UCSD-AML1 (cell line): ENCODE data around the gene SMAGP.

ENCODE experiments used
- DNase-seq: peaks from one replicate; lab custom pipeline; 2025; ENCODE audit not compliant: unreplicated experiment; lab: John Stamatoyannopoulos, UW

Gene SMAGP

GRCh38 chr12:51198568-51199365, 71.4 kb downstream of the SMAGP start:
- no peak for DNase-seq

- DNase-seq, result no peak
These were observed 72.3 kb downstream of the SMAGP start for GRCh38 chr12:51197736-51198567.

- no peak for DNase-seq
These were observed 73.7 kb downstream of the SMAGP start for GRCh38 chr12:51196547-51196946.

DNA sequence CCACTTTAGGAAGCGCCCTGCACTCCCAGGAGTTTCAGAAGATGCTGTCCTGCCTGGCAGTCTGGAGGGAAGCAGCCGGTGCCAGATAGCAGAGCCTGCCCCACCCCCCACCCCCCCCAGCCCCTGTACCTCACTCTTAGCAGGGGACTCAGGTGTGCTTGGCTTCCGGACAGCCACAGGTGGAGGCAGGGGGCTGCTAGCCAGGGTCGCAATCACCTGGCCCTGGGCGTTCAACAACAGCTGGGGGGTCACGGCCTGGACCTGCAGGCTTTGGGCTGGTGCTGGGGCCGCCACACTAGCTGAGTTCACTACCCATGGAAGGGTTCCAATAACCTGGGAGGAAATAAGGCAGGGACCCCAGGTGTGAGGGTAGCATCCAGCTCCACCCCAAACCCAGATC, 74.4 kb downstream of the SMAGP start:
- DNase-seq, result no peak
